Measurements from ENCODE around the gene SGCE. TPM values are rescaled to one million over a fixed set of nuclear protein-coding genes. Genes with fewer than 3 reads are reported as not detected.

Gene SGCE
- total RNA-seq, 1 donor from 2014 or later, result 87.6 TPM

- DNase-seq (ENCODE audit: low read depth), result no peak
These were observed 25.1 kb downstream of the SGCE start for GRCh38 chr7:94630855-94631254.

GRCh38 chr7:94623820-94624219 lies 32.1 kb downstream of the SGCE start:
- no peak for DNase-seq (ENCODE audit: low read depth)

DNA sequence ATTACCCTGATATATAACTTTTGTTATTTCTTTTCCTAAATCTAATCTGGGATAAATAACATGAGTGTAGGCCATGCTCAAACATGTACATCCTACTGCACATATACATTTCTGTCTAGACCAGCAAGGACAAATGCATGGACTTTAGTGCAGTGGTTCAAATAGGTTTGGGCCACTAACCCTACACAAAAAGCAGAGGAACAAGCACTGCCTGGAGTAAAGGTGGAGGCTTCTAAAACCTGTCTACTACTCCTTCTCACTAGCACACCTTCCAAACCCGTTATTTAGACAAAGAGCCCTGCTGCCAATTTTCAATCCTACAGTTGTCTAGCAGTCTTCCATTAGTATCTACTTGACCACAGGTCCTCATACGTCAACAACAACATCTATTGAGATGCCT lies 34.8 kb downstream of the SGCE start:
- DNase-seq (ENCODE audit: low read depth), result no peak

- DNase-seq (ENCODE audit: low read depth), result peak; percentile 100
These were observed 35.2 kb downstream of the SGCE start for GRCh38 chr7:94620703-94621118.

DNA sequence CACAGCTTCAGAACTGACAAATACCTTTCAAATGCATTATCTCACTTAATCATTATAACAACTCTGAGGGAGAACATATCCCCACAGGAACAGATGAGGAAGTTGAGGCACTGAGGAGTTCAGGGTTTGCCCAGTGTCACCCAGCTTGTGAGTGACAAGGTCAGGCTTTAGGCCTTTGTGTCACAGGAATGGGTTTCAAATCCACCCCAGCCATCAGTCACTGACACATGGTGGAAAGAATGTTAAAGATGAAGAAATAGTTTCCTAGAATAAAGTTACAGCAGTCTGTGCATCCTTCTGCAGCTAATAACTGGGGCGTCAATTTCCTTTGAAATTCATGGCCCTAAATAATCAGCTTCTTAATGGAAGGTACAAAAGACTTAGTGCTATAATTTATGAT lies 37.8 kb downstream of the SGCE start:
- peak; percentile 47 for DNase-seq (ENCODE audit: low read depth)

GRCh38 chr7:94616855-94617254 lies 39.1 kb downstream of the SGCE start:
- peak; percentile 49 for DNase-seq (ENCODE audit: low read depth)

DNA sequence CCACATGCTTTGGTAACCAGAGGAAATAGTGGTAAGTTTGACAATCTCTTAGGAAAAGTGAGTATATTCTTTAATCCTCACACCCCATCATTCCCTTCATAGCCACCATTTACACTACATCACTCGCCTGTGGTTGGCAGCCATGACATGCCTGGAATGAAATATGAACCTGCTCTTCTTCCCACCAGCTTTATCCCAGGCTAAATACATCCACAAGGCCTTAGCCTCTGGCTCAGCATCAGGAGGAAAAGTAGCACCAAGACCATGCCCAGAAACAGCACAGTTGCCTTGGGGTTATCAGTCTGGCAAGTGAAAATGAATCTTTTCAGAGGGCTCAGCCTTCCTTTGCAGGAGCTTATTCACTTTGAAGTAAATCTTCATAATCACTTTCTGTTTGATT lies 40.3 kb downstream of the SGCE start:
- peak; percentile 86 for DNase-seq (ENCODE audit: low read depth)

GRCh38 chr7:94612661-94613060 lies 43.3 kb downstream of the SGCE start:
- DNase-seq (ENCODE audit: low read depth), result peak; percentile 70

DNA sequence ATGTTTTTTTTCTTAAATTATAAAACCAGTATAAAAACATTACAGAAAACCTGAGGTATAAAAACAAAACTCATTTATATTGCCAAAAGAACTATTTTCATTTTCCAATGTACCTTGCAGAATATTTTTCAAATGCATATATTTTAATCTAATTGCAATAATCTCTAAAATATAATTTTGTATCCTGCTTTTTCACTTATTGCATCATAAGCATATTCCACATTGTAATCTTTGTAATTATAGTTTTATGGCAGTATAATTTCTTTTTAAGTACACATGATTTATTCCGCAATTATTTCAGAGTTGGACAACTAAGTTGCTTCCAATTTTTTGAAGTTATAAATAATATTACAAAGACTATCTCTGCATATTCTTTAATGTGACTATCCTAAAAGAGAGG lies 43.7 kb downstream of the SGCE start:
- DNase-seq (ENCODE audit: low read depth), result no peak

- DNase-seq (ENCODE audit: low read depth), result no peak
These were observed 46.4 kb downstream of the SGCE start for GRCh38 chr7:94609561-94609960.

GRCh38 chr7:94605031-94605430 lies 50.9 kb downstream of the SGCE start:
- DNase-seq (ENCODE audit: low read depth), result no peak

- no peak for DNase-seq (ENCODE audit: low read depth)
These were observed 53.8 kb downstream of the SGCE start for GRCh38 chr7:94602181-94602580.

- DNase-seq (ENCODE audit: low read depth), result no peak
These were observed 55.7 kb downstream of the SGCE start for GRCh38 chr7:94600267-94600666.

GRCh38 chr7:94595717-94596116 lies 60.2 kb downstream of the SGCE start:
- no peak for DNase-seq (ENCODE audit: low read depth)

- no peak for DNase-seq (ENCODE audit: low read depth)
These were observed 61.1 kb downstream of the SGCE start for GRCh38 chr7:94594882-94595281.

- DNase-seq (ENCODE audit: low read depth), result no peak
These were observed 64.8 kb downstream of the SGCE start for GRCh38 chr7:94591176-94591575.

GRCh38 chr7:94590526-94591162 lies 65.3 kb downstream of the SGCE start:
- DNase-seq (ENCODE audit: low read depth), result no peak

DNA sequence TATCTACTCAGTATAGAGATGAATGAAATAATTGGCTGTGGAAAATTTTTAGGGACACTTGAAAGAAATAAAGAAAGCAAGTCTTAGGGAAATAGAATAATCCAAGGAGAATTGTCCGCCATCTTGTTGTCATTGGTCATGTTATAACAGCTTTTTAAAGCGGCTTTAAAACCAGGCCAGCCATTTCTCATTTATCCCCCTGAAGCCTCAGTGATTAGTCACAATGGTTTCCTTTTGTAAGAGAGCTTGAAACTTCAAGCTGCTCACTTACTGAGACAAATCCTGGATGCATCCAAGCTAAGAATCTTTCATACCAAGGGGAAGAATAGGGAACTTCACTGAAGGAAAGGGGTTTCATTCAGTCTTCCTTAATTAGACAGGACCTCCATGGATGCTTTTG lies 67.9 kb downstream of the SGCE start:
- DNase-seq (ENCODE audit: low read depth), result no peak

DNA sequence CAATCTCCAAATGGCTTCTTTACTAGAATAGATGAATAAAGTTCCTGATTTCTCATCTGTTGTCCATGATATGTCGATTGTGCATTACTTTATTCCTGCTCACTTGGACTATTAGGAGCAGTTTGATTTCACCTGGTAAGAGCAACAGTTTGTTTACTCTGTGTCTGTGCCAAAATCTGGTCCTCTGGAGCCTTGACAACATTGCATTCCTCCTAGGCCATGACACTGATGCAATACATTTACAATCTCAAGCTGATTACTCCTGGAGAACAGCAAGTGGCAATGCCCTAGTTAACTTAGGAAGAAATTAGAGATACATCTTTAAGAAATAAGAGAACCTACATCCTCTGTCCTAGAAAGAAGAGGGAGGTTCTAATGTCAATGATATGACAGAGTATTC lies 71.8 kb downstream of the SGCE start:
- DNase-seq (ENCODE audit: low read depth), result peak; percentile 26

GRCh38 chr7:94580601-94581000 lies 75.3 kb downstream of the SGCE start:
- peak; percentile 61 for DNase-seq (ENCODE audit: low read depth)

GRCh38 chr7:94579470-94579869 lies 76.5 kb downstream of the SGCE start:
- DNase-seq (ENCODE audit: low read depth), result no peak

DNA sequence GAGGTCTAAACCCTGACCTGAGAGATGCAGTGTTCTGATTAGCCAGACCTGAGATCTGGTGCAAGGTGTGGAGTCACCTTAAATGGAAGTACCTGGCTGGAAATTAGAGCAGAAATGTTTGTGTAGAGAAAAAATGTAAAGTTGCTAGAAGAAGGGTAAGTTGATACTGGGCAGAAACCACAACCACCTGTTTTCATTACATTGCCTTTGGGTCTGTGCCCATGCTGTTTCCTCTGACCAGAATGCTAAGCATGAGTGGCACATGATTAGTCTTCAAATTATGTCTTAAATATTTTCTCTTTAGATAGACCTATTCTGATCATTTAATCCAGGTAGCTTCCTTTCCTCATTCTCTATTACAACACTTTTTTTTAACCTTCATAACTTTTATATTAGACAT lies 77.3 kb downstream of the SGCE start:
- DNase-seq (ENCODE audit: low read depth), result peak; percentile 74

DNA sequence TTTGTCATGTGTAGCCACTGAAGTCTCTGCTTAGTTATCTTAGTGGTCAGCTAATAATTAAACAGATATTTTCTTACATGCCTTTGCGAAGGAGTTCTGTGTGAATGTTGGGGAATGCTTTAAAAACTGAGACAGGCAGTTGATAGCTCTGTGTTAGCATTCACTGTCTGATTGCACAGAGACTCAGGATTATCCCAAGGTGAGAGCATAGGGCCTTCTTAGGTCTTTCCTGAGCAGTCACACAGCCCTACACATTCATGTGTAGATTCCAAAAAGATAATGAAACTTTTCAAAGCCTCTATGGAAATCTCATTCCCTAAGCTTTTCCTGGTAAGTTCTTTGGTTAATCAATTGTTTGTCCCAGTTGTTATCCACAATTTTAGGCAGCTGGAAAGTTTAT lies 78.6 kb downstream of the SGCE start:
- no peak for DNase-seq (ENCODE audit: low read depth)

- no peak for DNase-seq (ENCODE audit: low read depth)
These were observed 79.6 kb downstream of the SGCE start for GRCh38 chr7:94576316-94576715.
